Choroid plexus epithelial cell (primary cell): Measurements from ENCODE around the gene RAPGEF4.

ENCODE experiments used
- DNase-seq: peaks from one replicate; pipeline ENCODE4 v3.0.0-alpha.2; 2010; ENCODE audit warnings: low read depth
- H3K4me3 ChIP-seq: 2 replicates; pipeline ENCODE4 v1.5.1; 2011; ENCODE audit warnings: low read depth, mild to moderate bottlenecking, control low read depth, low read length, moderate library complexity
- CTCF ChIP-seq: conservative IDR thresholded peaks from 2 replicates; pipeline ENCODE4 v1.5.1; 2011; ENCODE audit warnings: low read depth, mild to moderate bottlenecking, control low read depth, inconsistent platforms, low read length, moderate library complexity

RAPGEF4 gene

GRCh38 chr2:173058673-173059072, 323.0 kb downstream of the RAPGEF4 start:
- H3K4me3 ChIP-seq, result no peak overlapping the region
- no peak for TF ChIP-seq CTCF
- peak; percentile 69 for DNase-seq

- no peak overlapping the region for H3K4me3 ChIP-seq
- no peak for DNase-seq
- no peak for TF ChIP-seq CTCF
Measured at GRCh38 chr2:173059292-173059691, 323.6 kb downstream of the RAPGEF4 start.

GRCh38 chr2:173059971-173060461, 324.4 kb downstream of the RAPGEF4 start:
- no peak for TF ChIP-seq CTCF
- no peak overlapping the region for H3K4me3 ChIP-seq
- peak; percentile 90 for DNase-seq

GRCh38 chr2:173062801-173063200, 327.2 kb downstream of the RAPGEF4 start:
- TF ChIP-seq CTCF, result no peak
- H3K4me3 ChIP-seq, result no peak overlapping the region
- DNase-seq, result no peak

- no peak overlapping the region for H3K4me3 ChIP-seq
- peak; percentile 71 for DNase-seq
- TF ChIP-seq CTCF, result no peak
Measured at GRCh38 chr2:173064151-173064805, 328.6 kb downstream of the RAPGEF4 start.

- H3K4me3 ChIP-seq, result no peak overlapping the region
- TF ChIP-seq CTCF, result no peak
- DNase-seq, result no peak
Measured at GRCh38 chr2:173066887-173067676, 331.4 kb downstream of the RAPGEF4 start.
